Ascending aorta (tissue), 2 donors: ENCODE data around the gene MTHFD2L. TPM values are rescaled to one million over a fixed set of nuclear protein-coding genes. Genes with fewer than 3 reads are reported as not detected.

Source experiments
- DNase-seq, 2 donors: peaks; one replicate each; pipeline ENCODE4 v3.0.0-alpha.2; 2019; ENCODE audit warnings: low spot score in 2 of 2
- H3K27ac ChIP-seq, 2 donors: fragments of 200-600 bp; sonication (generic); one replicate each; pipeline ENCODE4 v1.5.1; 2016 to 2017; ENCODE audit warnings: mild to moderate bottlenecking in 1 of 2
- H3K27me3 ChIP-seq: fragments of 200-600 bp; sonication (generic); one replicate; pipeline ENCODE4 v1.5.1; 2017
- H3K36me3 ChIP-seq, 2 donors: fragments of 200-600 bp; sonication (generic); one replicate each; pipeline ENCODE4 v1.5.1; 2016
- H3K4me1 ChIP-seq, 2 donors: fragments of 200-600 bp; sonication (generic); one replicate each; pipeline ENCODE4 v1.5.1; 2016 to 2017; ENCODE audit warnings: mild to moderate bottlenecking in 1 of 2
- H3K4me3 ChIP-seq, 2 donors: fragments of 200-600 bp; sonication (generic); one replicate each; pipeline ENCODE4 v1.5.1; 2016 to 2017; ENCODE audit warnings: mild to moderate bottlenecking in 1 of 2
- H3K9me3 ChIP-seq, 2 donors: fragments of 200-600 bp; sonication (generic); one replicate each; pipeline ENCODE4 v1.5.1; 2016
- CTCF ChIP-seq, 3 experiments: fragments of 200-600 bp in 2 of 3; fragments of 450-650 bp in 1 of 3; sonication (generic) in 2 of 3; IDR thresholded peaks; one replicate each; pipeline ENCODE4 v1.5.1; 2016 to 2019; ENCODE audit warnings: antibody characterized with exemption in 3 of 3, mild to moderate bottlenecking in 1 of 3, moderate library complexity in 1 of 3
- intact Hi-C: fragments of 100-400 bp; cut with DNase I; formaldehyde crosslinking; loops from one replicate; pipeline ENCODE4 v1.15.1; 2023
- total RNA-seq: library from RNA; depleted of rRNA; stranded (reverse); fragments of >200 nt; gene quantifications from one replicate; pipeline ENCODE4 v1.1.0, GENCODE V29; 2016

Gene MTHFD2L
- total RNA-seq, 1 donor from 2014 or later: not detected

DNA sequence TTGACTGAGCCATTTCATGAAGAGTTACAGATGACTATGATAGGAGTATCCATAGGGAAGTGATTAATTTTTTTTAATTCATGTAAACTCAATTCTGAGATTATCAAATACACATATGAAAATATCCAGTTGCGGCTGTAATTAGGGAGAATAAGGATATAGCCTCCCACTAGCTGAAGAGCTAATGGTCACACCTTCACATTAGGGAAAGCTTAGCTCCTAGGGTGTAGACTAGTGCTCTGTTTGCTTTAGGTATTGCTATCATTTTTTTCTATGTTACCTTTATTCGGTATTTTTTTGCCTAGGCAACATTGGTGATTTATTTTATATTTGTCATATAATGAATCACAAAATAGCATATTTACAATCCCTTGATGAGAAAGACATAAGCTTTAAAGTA, 110.7 kb downstream of the MTHFD2L start:
- Histone ChIP-seq H3K36me3 (no peaks in the 10 kb centered on the region), H3K27me3 (no peaks in the 10 kb centered on the region), H3K27ac (no peak overlapping the region), H3K4me1 (no peaks in the 10 kb centered on the region), H3K4me3 (no peak overlapping the region), H3K9me3 (no peaks in the 10 kb centered on the region)
- no peak for DNase-seq
- intact Hi-C loops: no loop called here
- no peak for TF ChIP-seq CTCF (IDR thresholded peaks at IDR 0.05)

DNA sequence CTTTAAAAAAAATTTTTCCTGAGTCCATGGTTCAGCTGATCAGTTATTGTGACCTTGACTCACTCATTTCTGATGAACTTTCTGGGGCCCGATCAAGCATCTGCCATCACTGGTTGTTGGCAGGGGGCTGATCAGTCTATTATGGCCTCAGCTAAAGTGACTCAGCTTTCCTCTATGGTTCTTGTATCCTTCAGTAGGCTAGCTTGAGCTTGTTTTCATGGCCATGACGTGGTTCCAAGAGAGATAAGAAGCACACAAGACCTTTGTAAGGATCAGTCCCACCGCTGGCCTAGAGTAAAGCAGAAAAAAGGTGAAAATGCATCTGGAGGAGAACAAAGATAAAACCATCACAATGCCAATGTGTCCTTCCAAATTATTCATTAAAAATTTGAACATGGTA, 120.6 kb downstream of the MTHFD2L start:
- no peaks in the 10 kb centered on the region for H3K36me3 ChIP-seq
- H3K27ac ChIP-seq: no peak overlapping the region
- DNase-seq: no peak
- intact Hi-C loops: no loop called here
- TF ChIP-seq CTCF (IDR thresholded peaks at IDR 0.05): no peak
- H3K4me3 ChIP-seq: no peak overlapping the region
- no peaks in the 10 kb centered on the region for H3K27me3 ChIP-seq
- H3K4me1 ChIP-seq: no peaks in the 10 kb centered on the region
- no peaks in the 10 kb centered on the region for H3K9me3 ChIP-seq

GRCh38 chr4:74279716-74280115, 121.8 kb downstream of the MTHFD2L start:
- Histone ChIP-seq H3K4me1 (no peaks in the 10 kb centered on the region), H3K4me3 (no peak overlapping the region), H3K27ac (no peak overlapping the region), H3K27me3 (no peaks in the 10 kb centered on the region), H3K9me3 (no peaks in the 10 kb centered on the region), H3K36me3 (no peaks in the 10 kb centered on the region)
- no peak for TF ChIP-seq CTCF (IDR thresholded peaks at IDR 0.05)
- intact Hi-C loops: no loop called here
- DNase-seq: no peak

DNA sequence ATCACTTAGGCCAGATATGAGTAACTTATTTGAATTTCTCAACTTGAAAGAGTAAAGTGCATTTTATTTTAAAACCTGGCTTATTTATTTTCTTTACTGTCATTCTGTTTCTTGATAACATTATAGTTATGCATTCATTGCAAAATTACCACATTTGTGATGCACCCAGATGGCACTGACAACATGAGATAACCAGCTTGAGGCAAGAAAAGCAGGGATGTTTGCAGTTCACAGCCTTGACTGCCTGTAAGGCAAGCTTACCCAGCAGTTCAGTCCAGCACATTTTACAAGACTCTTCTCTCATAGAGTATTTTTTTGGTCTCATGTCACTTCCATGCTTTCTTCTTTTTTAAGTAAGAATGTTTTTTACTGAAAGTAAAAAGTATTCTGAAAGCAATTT, 125.0 kb downstream of the MTHFD2L start:
- H3K36me3 ChIP-seq: no peaks in the 10 kb centered on the region
- TF ChIP-seq CTCF (IDR thresholded peaks at IDR 0.05): no peak
- DNase-seq: no peak
- no peak overlapping the region for H3K27ac ChIP-seq
- no peaks in the 10 kb centered on the region for H3K9me3 ChIP-seq
- no peaks in the 10 kb centered on the region for H3K27me3 ChIP-seq
- intact Hi-C loops: no loop called here
- no peak overlapping the region for H3K4me3 ChIP-seq
- no peaks in the 10 kb centered on the region for H3K4me1 ChIP-seq

GRCh38 chr4:74283614-74284013, 125.7 kb downstream of the MTHFD2L start:
- Histone ChIP-seq H3K27ac (no peak overlapping the region), H3K36me3 (no peaks in the 10 kb centered on the region), H3K4me3 (no peak overlapping the region), H3K4me1 (no peaks in the 10 kb centered on the region), H3K27me3 (no peaks in the 10 kb centered on the region), H3K9me3 (no peaks in the 10 kb centered on the region)
- DNase-seq: no peak
- no peak for TF ChIP-seq CTCF (IDR thresholded peaks at IDR 0.05)
- intact Hi-C loops: no loop called here

GRCh38 chr4:74284053-74284452, 126.1 kb downstream of the MTHFD2L start:
- intact Hi-C loops: no loop called here
- DNase-seq: no peak
- no peak for TF ChIP-seq CTCF (IDR thresholded peaks at IDR 0.05)
- Histone ChIP-seq H3K9me3 (no peaks in the 10 kb centered on the region), H3K27ac (no peak overlapping the region), H3K4me3 (no peak overlapping the region), H3K4me1 (no peaks in the 10 kb centered on the region), H3K27me3 (no peaks in the 10 kb centered on the region), H3K36me3 (no peaks in the 10 kb centered on the region)
